Stimulated activated CD8-positive, alpha-beta memory T cell treated with anti-CD3 and anti-CD28 coated beads, Interleukin-7, amount 100 ng/mL, for 4 hours (primary cell): ENCODE results near the gene CHDH.

ENCODE experiments used
- DNase-seq, 2 donors: peaks; one replicate each; pipeline ENCODE4 v3.0.0-alpha.2; 2020; ENCODE audit warnings: low read depth in 2 of 2

The CHDH gene, protein sequence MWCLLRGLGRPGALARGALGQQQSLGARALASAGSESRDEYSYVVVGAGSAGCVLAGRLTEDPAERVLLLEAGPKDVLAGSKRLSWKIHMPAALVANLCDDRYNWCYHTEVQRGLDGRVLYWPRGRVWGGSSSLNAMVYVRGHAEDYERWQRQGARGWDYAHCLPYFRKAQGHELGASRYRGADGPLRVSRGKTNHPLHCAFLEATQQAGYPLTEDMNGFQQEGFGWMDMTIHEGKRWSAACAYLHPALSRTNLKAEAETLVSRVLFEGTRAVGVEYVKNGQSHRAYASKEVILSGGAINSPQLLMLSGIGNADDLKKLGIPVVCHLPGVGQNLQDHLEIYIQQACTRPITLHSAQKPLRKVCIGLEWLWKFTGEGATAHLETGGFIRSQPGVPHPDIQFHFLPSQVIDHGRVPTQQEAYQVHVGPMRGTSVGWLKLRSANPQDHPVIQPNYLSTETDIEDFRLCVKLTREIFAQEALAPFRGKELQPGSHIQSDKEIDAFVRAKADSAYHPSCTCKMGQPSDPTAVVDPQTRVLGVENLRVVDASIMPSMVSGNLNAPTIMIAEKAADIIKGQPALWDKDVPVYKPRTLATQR

DNA sequence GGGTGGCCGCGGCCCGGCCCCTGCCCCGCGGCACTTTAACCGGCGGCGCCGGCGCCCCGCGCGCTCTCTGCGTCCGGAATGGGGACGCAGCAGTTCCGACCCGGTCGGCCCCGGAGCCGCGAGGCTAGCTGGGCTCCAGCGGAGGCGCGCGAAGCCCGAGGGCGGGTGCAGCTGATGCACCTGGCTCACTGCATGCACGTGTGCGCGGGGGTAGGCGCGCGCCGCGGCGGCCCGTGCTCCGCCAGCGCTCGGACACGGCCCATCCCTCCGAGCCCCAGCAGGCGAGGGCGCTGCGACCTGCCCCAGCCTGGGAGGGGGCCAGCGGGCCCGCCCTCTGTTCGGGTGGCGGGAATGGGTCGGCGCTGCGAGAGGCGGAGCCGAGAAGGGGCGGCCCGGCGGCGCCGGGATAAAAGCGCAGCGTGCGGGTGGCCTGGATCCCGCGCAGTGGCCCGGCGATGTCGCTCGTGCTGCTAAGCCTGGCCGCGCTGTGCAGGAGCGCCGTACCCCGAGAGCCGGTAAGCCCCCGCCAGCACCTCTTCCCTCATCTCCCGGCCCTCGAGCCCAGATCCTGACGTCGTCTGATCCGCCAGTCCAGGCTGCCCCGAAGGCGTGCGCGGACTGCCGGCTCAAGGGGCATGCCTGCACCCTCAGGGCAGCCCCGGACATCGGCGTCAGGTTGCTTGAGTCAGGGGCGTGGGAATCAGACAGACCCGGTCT lies at the start of gene CHDH, which contains the start of gene IL17RB:
Gene CHDH (minus strand): TSS at position 286 of the 717 bp plus-strand sequence. CDS start 22,411 bp downstream, outside the sequence.
Gene IL17RB (plus strand): TSS at position 435 of the 717 bp plus-strand sequence. CDS start 21 bp downstream, at position 456.
- DNase-seq, result no peak

DNA sequence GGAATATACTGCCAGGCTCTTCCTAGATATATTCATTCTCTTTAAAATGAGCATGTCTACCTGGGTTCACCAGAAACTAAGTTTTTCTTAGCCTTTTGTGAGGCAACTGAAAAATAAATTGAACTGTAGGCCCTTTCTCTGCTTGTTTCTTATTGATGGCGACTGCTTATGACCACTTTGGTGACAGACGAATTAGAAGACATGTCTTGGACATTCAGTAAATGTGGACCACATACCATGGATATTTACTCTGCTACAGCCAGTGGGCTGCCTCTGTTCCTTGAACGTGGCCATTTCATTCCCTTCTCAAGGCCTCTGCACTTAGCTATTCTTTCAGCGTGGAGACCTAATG lies 46.0 kb upstream of the CHDH start:
- DNase-seq, result no peak

DNA sequence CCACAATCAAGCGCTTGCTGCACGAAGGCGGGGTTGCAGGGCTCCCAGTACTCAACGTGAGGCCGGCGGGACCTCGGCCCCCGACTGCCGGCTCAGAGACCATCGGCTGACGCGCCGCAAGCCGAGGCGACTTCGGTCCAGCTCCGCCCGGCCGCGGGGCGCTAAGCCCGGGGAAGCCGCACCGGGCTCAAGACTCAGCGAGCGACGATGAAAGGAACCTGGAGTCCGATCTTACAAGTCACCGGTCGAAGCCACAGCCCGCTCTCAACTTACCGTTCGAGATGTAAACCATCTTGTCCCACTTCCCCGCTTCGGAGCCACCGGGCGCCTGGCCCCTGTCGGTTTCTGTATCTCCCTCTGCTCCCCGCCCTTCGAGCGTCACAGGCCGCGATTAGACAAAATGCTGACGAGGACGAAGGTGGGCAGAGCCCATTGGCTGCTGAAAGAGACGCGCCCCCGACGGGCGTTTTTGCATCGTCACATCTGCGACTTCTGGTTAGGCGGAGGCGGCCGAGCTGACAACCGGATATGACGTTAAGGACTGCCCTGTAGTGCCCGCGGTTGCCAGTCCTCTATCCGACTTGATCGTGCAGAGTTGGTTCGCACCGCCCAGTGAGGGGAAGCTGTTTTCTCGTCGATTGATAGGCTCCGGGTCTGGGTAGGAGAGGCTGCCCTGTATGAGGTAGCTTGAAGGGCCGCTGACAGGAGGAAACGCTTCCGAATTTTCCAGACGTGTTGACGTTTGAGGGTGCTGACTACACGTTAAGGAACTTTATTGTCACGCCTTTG lies 45.5 kb upstream of the CHDH start, which contains the start of gene SELENOK:
Gene SELENOK (minus strand): TSS at position 363 of the 789 bp plus-strand sequence.
- DNase-seq, result peak; percentile 95 to 97

DNA sequence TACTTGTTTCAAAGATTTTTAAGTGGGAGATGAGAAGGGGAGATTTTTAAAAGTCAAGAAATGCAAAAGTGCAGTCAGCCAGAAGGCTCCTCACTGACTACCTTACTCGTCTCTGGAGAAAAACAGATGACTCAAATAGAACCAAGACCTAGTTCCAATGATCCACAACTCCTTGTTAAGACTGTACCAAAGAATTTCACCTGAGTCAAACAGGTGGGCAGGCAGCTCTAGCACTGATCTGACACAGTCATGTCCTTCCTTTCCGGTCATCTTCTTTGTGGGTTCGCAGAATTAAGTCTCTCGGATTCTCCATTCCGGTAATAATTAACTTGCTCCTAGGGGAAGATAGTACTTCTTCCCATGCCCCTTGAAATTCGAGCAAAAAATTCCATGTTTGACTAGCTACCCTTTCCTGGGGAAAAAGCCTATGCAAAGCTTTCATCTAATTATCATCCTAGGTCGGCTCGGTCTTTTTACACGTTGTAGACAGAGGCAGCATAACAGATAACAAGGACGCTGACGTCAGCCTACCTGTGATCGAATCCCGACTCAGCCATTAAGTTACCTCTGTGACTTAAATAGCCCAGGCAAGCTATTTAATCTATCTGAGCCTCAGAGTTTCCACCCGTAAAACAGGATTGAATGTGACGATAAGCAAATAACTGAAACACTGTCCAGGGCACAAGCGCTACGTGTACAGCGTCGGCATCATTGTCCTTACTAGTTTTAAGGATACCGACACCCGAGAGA lies 44.7 kb upstream of the CHDH start:
- peak; percentile 15 to 34 for DNase-seq

DNA sequence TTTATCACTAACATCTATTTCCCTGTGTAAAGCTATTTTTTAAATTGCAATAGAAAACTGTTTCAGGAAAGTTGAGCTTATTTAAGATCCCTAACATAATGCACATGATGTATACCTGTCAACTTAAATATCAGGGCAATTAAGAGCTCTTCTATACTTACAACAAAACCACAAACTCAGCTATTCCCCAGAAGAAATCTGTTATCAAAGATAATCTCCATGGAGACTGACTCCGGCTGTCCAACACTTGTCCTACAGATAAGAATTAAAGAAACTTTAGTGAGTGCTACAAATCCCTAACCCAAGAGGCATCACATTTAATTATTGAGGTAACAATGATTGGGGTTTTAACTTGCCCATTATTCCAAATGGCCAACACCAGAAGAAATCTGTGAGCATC lies 42.0 kb upstream of the CHDH start:
- no peak for DNase-seq

DNA sequence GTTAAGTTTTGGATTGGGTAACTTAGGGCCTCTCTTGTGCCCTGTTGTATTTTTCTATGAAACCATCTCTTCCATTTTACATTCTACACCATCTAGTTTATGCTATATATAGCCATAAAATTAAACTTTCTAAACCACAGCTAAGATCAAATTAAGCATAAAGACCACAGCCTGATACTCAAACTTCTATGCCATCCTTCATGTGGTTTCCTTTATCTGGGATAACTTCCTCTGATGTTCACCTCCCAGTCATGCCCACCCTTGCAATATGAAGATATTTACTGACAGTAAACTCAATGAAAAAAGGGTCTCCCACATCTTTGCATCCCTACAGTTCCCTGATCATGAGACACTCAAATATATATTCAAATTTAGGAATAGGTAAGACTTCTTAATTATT lies 41.2 kb upstream of the CHDH start:
- no peak for DNase-seq

DNA sequence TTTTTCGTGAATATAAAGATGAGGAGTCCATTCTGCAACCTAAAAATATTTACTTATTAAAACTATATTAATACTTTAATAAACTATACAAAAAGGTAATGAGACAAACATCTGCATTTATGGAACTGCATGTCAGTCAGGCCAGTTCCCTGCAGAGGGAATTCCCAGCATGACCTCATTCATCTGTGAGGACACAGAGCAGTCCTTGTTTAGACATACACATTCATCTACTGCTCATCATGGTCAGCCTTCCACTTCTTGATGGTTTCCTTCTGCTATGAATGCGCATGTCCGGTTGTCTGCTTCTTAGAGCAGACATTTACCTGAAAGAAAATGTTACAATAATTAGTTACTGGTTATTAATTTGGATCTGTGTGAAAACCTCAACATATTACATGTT lies 39.0 kb upstream of the CHDH start:
- DNase-seq, result no peak

DNA sequence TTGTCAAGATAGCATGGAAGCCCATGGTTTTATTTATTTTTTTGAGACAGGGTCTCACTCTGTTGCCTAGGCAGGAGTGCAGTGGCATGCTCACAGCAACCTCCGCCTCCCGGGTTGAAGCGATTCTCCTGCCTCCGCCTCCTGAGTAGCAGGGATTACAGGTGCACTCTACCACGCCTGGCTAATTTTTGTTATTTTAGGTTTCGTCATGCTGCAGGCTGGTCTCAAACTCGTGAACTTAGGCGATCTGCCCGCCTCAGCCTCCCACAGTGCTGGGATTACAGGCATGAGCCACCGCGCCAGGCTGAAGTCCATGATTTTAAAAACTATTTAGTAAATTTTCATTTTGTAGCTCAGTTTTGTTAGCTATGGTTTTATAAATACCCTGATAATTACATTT lies 38.4 kb upstream of the CHDH start:
- no peak for DNase-seq

DNA sequence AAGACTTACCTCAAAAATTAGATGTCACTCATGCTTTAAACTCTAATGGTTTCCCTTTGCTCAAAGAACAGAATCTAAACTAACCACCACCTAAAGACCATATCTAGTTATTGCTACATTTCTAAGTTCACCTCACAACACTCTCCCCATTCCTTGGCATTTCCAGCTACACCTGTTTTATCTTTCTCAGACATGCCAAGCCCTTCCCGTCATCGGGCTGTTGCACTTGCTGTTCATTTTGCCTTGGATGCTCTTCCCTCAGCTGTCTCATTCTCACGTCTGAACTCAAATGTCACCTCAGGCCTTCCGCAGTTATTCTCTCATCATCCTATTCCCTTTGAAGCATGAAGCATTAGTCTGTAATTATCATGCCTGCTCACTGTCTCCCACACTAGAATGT lies 36.8 kb upstream of the CHDH start:
- DNase-seq, result no peak

DNA sequence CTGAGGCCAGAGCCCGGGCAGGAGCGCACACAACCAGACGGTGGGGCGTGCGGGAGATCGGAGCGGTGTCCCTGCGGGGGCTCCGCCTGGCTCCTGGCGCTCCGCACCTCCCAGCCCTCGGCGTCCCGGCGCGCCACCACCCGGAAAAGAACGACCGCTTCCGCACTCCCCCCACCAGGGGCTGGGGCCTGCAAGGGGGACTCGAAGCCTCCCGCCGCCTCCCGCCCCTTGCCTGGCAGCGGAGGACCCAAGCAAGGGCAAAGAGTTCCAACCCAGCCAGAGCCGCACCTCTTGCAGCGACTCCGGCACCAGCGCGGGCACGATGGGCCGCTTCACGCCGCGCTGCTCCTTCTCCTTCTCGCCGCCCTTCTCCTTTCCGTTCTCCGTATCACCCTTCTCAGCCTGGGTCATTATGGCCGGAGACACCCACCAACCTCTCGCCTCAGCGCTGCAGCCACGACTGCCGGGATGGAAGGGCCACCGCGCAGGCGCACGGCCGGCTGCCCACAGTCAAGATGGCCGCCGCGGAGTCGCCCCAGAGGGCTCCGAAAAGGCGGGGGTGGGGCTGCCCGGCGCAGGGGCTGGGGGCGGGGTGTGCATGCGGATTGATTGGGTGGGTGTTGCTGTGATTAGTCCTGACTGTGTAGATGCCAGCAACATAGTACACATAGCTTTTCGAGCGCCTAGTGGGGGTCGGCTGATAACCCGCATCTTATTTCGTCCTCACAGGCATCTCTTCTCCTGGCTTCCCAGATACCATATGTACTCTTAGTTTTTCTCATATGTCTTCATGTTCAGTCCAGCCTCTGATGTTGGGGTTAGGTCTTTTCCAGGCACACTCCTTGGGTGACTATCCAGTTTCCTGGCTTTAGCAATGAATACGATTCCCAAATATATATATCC lies 35.7 kb upstream of the CHDH start, which contains the start of gene ACTR8:
Gene ACTR8 (minus strand): TSS at position 462 of the 903 bp plus-strand sequence. CDS start 51 bp downstream, at position 411.
- peak; percentile 68 to 84 for DNase-seq

DNA sequence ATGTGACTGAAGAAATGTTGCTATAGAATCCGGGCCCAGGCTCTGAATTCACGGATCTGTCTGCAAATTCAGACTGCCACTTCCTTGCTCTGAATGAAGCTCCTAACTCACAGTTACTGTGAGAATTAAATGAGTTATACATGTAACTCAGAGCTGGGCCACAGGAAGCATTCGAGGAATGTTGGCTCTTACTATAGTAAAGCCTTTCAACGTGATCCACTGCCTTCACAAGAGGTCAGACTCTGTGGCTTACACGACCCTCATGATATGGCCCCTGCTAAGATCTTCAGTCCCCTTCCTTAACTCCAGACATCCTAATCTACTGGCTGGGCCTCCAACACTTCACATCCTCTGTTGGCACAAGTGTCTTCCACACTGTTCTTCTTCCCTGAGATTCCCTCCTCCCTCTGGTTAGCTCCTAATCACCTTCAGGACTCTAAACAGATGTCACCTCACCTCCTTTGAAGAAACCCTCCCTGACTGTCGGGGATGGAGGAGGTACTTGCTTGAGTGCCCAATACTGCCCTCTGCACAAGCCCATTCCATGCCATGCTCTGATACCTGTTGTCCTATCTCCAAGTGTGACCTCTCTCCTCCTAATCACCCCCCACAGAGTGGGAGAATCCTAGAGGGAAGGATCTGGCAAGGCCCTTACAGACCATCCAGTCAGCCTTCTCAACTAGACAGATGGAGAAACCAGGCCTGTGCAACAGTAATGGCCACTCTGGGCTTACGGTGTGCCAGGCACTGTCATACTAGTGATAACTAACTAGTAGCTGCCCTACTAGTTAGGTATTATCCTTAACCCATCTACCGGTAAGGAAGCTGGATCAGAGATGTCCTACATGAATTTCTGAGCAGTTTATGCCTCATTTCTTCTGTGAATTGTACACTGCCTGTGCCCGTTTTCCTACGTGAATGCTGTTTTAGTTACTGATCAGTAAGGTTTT lies 34.5 kb upstream of the CHDH start:
- DNase-seq, result no peak

DNA sequence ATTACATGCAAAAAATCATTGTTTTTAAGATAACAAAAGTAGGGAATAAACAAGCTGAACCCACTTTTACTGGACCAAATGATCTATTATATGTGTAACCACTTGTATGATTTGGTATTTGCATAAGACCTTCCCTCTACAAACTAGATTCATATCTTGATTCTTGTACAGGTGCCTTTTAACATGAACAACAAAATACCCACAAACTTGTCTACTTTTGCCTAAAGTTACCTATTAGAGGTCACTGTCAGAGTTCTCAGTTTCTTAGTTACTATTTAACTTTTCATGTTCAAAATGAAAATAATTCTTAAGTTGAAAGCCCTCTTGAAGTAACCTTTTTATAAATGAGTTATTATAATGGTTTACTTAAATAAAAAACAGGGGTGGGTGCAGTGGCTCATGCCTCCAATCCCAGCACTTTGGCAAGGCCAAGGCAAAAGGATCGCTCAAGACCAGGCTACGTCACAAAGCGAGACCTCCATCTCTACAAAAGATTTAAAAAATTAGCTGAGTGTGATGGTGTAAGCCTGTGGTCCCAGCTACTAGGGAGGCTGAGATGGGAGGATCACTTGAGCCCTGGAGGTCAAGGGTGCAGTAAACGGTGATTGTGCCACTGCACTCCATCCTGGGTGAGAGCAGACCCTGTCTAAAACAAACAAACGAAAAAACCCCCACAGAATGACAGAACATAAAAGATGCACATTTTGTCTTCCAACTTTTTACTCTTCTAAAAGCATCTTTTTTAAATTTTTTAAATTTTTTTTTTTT lies 19.7 kb upstream of the CHDH start:
- DNase-seq, result no peak

DNA sequence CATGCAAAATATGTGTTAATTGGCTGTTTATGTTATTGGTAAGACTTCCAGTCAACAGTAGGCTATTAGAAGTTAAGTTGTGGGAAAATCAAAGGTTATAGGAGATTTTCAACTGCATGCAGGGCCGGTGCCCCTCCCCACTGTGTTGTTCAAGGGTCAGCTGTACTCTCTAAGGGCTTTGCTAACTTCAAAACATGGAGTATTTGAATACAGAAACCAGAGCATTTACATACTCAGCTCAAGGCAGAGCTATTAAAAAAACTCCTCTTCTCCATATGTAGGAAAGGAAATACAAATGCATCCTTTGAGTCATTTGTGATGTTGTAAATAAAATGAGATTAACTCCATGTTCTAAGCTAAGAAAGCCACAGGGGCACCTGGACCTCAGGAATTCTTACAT lies 16.9 kb upstream of the CHDH start:
- DNase-seq, result no peak

DNA sequence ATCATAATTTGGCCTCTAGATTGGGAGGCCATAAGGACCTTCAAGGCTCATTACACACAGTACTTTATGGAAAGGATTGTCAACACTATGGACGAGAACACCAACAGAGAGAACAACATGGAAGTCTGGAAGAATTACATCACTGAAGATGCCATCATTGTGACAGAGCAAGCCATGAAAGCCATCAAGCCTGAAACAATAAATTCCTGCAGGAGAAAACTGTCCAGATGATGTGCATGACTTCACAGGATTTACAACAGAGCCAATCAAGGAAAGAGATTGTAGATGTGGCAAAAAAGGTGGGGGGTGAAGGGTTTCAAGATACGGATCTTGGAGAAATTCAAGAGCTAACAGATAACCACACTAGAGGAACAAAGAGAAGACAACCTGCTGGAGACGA lies 16.0 kb upstream of the CHDH start:
- no peak for DNase-seq

DNA sequence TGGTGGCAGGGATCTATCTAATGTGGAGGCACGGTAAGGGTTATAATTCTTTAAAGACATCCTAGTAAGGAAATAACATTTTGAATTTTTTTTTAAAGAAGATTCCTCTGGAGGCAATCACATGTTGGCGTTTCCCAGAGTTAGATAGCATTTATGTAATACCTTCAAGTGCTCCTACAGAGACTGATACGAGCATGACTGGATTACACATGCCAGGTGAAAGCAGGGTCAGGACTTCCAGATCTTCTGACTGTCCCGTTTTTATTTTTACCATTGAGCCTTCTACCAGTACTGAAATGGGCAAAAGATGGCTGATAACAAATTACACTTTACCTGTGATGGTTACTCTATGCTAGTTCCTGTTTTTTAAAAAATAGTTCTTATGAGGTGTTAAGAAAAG lies 14.0 kb upstream of the CHDH start:
- no peak for DNase-seq

DNA sequence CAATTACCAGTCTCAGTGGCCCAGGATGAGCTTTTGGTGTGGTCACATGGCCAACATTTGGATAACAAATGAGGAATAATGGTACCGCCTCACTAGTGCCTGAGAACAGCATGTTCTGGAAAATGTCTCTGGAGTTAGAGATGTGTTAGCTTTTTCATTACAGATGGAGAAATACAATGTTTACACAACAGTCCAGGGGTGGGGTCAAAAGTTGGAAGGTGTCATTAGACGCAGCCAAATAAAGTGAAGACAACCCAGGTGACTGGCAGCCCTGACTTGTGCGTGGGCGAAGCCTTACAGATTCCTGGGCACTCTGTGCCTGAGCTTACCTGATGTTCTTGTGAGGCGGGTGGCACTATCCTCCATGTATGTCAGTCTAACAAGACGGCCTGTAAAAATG lies 13.0 kb upstream of the CHDH start:
- no peak for DNase-seq

DNA sequence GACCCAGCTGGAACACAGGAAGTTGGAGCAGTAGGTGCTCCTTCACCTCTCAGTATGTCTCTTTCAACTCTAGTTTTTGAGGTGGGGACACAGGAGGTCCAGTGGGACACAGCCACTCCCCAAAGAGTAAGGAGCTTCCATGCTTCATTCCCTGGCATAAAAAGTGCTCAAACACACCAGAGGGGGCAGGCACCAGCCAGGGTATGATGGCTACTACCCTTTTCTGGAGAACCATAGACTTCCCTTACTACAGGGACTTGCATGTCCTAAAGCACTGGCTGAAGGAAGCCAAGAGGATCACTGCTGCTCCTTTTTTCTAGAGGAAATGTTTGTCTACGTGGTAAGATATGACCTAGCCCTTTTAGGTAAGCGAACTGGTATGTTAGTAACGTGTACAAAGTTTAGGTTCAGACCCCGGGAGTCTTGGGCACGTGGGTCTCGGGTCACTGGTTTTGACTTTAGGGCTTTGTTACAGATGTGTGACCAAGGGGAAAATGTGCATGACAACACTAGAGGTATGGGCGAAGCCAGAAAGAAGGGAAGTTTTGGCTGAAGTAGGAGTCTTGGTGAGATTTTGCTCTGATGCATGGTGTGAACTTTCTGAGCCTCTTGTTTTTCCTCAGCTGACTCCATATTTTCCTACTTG lies 12.0 kb upstream of the CHDH start:
- DNase-seq, result no peak

DNA sequence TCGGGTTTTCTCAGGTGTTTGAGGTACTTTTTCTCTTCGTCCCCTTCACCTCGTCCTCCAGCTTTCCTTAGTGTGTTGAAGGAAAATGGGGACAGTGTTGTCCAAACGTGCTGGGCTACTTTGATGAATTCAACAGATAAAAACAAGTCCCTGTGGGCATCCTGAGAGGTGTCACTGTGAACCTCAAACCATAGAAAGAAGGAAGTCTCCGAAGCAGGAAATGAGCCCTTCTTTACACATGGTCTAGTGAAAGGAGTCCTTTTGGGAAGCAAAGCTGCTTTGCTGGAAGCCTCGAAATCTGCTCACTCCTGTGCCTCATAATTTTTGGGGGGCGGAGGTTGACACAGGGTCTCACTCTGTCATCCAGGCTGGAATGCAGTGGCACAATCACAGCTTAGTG lies 10.7 kb upstream of the CHDH start:
- no peak for DNase-seq
